HG02840 (cell line): ENCODE results near the gene MKLN1.

Experiments used
- ATAC-seq: cut with Tn5 transposase; IDR thresholded peaks from one replicate; pipeline ENCODE4 v1.9.1; 2021; ENCODE audit warnings: mild to moderate bottlenecking, moderate library complexity, moderate number of reproducible peaks; ENCODE audit not compliant: unreplicated experiment, low FRiP score

Gene MKLN1

DNA sequence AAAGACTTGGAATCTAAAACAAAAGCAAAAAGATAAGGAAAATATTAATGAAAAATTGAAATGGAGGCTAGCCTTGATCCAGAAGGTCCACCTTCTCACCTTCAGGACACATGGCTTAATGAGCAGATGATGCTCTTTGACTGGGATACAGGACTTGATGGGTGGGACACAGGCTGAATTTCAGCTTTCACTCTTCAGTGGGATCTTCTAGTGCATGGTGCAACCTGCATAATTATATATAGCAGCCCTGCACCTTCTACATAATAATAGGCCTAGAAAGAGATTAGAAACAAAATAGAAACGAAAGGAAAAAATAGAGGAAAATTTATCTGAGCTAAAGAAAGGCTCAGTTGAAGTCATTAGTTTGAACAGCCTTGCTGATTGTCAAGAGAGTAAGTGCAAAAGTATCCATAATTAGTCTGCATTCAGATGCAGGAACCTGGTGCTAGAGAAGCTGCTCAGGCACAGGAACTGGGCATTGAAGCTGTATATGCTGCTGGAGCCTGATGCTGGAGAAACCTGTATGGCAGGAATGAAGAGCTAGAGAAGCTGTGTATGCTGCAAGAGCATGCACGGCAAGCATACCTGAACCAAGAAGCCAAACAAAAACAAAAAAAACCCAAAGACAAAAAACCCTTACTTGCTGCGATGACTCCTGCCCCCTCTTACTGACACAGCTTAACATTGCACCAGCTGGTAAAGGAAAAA is 19.4 kb downstream of the MKLN1 start:
- no peak for ATAC-seq

DNA sequence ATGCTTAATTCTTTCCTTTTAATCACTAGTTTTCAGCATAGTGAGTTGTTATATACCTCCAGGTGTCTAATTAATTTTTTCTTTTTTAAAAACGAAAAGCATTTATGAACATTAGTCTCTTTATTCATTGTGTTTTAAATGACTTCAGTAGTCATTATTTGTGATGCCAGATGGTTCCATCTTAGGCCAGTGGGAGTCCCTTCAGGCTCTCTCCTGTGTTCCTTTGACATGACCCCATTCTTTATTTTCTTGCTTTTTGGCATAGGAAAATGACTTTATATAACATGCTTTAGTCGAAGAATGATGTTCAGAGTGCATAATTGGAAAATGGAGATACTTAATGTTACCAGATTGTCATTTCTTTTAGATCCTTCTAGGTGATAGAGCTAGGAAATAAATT is 24.4 kb downstream of the MKLN1 start:
- ATAC-seq = no peak

GRCh38 chr7:131354390-131354789 is 26.7 kb downstream of the MKLN1 start:
- ATAC-seq = no peak

DNA sequence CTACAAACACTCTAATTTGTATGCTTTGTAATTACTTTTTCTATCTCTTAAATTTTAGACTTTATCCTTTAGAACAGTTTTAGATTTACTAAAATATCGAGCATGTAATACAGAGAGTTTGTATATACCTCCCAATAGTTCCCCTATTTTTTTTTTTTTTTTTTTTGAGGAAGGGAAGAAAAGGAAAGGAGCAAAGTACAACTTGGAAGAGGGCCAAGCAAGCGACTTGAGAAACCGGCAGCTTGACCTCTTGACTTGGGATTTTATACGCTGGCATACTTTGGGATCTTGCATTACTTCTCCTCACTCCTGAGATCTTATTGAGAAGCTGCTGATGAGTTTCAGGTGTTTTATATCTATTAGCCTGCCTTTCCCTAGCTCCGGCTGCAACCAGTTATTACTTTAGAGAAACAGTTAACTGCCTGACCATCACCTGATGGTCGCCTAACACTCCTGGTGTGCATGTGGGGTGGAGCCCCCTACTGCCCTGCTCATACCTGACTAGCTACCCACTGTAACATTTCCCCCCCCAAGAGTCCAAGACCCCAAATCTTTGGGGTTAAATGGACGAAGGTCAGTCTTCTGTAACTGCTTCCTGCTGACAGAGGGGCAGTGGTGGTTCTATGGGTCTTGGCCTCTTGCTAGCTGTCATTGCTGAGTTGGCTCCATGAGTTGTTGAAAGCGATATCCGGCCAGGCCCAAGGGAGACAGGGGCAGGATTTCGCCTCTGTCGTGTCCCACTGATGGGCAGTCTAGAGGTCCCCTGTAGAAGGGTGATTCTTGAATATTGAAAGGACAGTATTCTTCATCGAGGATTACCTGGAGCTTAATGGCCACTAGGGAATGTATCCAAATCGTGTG is 28.5 kb downstream of the MKLN1 start:
- no peak for ATAC-seq

DNA sequence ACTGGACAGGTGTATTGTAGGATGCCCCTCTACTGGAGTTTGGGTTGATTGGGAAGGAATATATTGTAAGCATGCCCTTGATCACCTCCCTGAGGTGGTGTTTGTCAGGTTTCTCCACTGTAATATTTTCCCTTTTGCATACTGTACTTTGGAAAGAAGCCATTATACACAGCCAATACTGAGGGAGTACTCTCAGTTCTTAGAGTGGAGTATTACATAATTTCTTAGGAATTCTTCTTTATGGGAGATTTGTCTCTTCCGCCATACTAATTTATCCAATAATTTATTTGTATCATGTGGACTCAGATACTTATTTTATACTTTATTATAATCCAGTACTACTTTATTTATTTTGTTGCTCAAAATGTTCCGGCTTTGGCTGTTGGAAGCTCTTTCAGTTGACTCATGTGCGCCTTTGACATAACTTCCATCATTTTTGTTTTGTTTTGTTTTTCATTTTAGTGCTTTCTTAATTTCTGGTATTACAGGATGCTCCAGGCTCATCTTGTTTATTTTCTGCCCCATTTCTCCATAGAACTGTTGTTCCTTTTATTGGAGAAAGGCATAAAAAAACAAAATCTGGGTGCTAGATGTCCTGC is 29.7 kb downstream of the MKLN1 start:
- no peak for ATAC-seq

DNA sequence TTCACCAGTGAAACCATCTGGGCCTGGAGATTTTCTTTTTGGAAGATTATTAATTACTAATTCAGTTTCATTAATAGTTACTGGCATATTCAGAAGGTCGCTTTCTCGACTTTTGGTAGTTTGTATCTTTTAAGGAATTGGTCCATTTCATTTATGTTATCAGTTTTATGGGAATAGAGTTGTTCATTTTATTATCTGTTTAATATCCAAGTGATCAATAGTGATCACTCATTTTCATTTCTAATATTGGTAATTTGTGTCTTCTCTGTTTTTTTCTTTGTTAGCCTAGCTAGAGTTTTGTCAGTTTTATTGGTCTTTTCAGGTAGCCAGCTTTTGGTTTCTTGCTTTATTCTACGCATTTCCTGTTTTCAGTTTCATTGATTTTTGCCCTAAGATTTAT is 31.0 kb downstream of the MKLN1 start:
- no peak for ATAC-seq

DNA sequence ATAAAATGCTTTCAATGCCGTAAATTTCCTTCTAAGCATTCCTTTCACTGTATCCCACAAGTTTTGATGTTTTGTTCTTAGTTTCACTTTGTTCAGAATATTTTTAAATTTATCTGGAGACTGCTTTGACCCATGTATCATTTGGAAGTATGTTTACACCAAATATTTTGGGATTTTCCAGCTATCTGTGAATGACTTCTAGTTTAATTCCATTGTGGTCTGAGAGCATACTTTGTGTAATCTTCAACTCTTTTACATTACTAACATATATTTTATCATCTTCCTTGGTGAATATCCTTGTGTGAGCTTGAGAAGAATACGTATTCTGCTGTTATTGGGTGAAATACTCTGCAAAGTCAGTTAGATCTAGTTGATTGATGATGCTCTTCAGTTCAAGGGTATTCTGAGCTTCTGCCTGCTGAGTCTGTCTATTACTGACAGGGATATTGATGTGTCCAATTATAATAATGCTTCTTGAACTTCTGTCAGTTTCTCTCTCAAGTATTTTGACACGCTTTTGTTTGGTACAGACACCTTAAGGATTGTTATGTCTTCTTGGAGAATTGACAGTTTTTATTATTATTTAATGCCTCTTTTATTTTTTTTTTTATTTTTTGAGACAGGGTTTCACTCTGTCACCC is 31.6 kb downstream of the MKLN1 start:
- ATAC-seq = no peak

GRCh38 chr7:131363719-131364118 is 36.0 kb downstream of the MKLN1 start:
- no peak for ATAC-seq

GRCh38 chr7:131364767-131365344 is 37.2 kb downstream of the MKLN1 start:
- no peak for ATAC-seq

- ATAC-seq = no peak
Measured at GRCh38 chr7:131365838-131366237, 38.2 kb downstream of the MKLN1 start.

- no peak for ATAC-seq
Measured at GRCh38 chr7:131369354-131369753, 41.7 kb downstream of the MKLN1 start.

DNA sequence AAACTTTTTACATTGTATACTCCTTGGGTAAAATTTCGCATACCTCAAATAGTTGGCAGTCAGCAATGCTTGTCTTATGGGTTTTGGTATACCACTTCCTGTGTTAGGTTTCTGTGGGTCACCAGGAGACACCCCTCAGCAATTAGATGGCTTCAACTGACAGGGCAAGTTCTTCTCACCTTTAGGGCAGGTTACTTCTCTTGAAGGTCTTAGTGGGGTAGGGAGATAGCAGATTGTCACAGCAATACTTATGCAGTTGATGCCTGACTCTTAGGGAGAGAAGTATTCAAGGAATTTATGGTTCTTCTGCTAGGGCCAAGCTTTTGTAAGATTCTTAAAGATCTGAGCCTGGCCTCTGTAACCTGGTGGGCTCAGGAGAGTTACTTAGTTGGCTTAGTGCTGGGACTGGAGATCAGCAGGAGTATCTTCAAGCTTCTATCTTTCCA is 42.9 kb downstream of the MKLN1 start:
- ATAC-seq = no peak

- ATAC-seq = no peak
Measured at GRCh38 chr7:131371411-131371810, 43.7 kb downstream of the MKLN1 start.

- no peak for ATAC-seq
Measured at GRCh38 chr7:131372554-131372953, 44.9 kb downstream of the MKLN1 start.

DNA sequence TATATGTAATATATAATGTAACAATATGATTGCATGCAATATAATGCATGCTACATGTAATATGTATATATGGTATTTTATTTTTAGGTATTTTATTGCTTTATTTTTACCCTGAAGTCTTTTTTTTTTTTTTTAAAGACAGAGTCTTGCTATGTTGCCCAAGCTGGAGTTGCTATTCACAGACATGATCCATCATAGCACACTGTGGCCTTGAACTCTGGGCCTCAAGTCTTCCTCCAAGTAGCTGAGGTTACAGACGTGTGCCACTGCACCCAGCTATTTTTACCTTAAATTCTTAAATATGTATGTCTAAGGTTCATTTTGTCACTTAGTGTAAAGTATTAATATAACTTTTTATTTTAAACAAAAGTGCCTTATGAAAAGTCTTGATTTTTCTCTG is 47.1 kb downstream of the MKLN1 start:
- no peak for ATAC-seq

- no peak for ATAC-seq
Measured at GRCh38 chr7:131381069-131381838, 53.6 kb downstream of the MKLN1 start.

- ATAC-seq = no peak
Measured at GRCh38 chr7:131383417-131384285, 56.0 kb downstream of the MKLN1 start.

DNA sequence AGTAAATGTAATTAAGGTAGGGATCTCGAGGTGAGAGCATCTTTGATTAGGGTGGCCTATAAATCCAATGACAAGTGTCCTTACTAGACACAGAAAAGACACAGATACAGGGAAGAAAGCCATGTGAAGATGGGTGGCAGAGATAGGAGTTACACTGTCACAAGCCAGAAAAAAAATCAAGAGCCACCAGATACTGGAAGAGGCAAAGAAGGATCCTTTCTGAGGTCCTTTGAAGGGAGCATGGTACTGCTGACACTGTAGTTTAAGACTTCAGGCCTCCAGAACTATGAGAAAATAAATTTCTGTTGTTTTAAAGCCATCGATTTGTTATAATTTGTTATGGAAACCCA is 56.6 kb downstream of the MKLN1 start:
- no peak for ATAC-seq

DNA sequence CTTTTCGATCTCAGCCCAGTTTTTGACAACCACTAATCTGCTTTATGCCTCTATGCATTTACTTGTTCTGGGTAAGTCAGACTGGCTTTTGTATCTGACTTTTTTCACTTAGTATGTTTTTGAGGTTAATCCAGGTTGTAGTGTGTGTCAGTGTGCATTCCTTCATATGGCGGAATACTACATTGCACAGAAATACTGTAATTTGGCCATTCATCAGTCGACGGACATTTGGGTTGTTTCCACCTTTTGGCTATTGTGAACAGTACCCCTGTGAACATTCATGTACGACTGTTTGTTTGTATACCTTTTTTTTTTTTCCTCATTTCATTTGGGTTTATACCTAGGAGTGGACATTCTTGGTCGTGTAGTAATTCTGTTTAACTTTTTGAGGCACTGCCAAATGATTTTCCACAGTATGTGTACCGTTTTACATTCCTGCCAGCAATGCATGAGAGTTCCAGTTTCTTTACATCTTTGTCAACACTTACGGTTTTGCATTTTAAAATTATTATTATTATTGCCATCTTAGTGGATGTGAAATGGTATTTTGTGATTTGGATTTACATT is 57.4 kb downstream of the MKLN1 start:
- no peak for ATAC-seq
